Body of pancreas (tissue), 4 donors: Measurements from ENCODE around the gene PCP4. TPM values are rescaled to one million over a fixed set of nuclear protein-coding genes. Genes with fewer than 3 reads are reported as not detected.

Experiments used
- ATAC-seq: fragments of 150-250 bp; one replicate; pipeline ENCODE4 v1.9.1; 2016
- DNase-seq, 4 donors: peaks; one replicate each; pipeline ENCODE4 v3.0.0-alpha.2; 2019
- H3K27ac ChIP-seq, 4 donors: fragments of 200-600 bp; sonication (generic); 1 replicate in 3 of 4; 2 replicates in 1 of 4; pipeline versions ENCODE4 v1.5.1 to v1.6.1; 2016 to 2019; ENCODE audit warnings: mild to moderate bottlenecking in 1 of 4, mixed read lengths in 1 of 4, moderate library complexity in 1 of 4
- H3K27me3 ChIP-seq, 2 donors: fragments of 200-600 bp; sonication (generic); one replicate each; pipeline ENCODE4 v1.6.0; 2016; ENCODE audit warnings: mild to moderate bottlenecking in 1 of 2
- H3K36me3 ChIP-seq, 2 donors: fragments of 200-600 bp; sonication (generic); replicated peaks in 1 of 2; 2 replicates each; pipeline ENCODE4 v1.5.1; 2016; ENCODE audit warnings: low read depth in 2 of 2; ENCODE audit not compliant: insufficient read depth in 1 of 2
- H3K4me1 ChIP-seq: fragments of 200-600 bp; sonication (generic); one replicate; pipeline ENCODE4 v1.6.0; 2016
- H3K4me3 ChIP-seq, 2 donors: fragments of 200-600 bp; sonication (generic); 1 replicate in 1 of 2; 2 replicates in 1 of 2; pipeline ENCODE4 v1.5.1; 2016 to 2019
- H3K9me3 ChIP-seq, 3 donors: fragments of 200-600 bp; sonication (generic); 1 replicate in 2 of 3; 2 replicates in 1 of 3; pipeline ENCODE4 v1.5.1; 2016
- POLR2A ChIP-seq, 3 donors: fragments of 450-650 bp; IDR thresholded peaks; one replicate each; pipeline ENCODE4 v1.6.1; 2016; ENCODE audit warnings: antibody characterized with exemption in 3 of 3, mild to moderate bottlenecking in 2 of 3
- WGBS, 2 donors: methylation state at CpG; one replicate each; pipeline ENCODE4 v1.1.5; 2017; 5-methylcytosine and 5-hydroxymethylcytosine counted together
- intact Hi-C: fragments of 100-400 bp; cut with DNase I; formaldehyde crosslinking; loops from one replicate; pipeline ENCODE4 v1.15.1; 2023
- total RNA-seq, 2 donors: library from RNA; depleted of rRNA; stranded (reverse); fragments of >200 nt; gene quantifications; one replicate each; pipeline ENCODE4 v1.1.0, GENCODE V29; 2016
- TF ChIP-seq, protein P1 (sequence below), 7 experiments: fragments of 450-650 bp in 4 of 7; fragments of 200-600 bp in 3 of 7; sonication (generic) in 3 of 7; IDR thresholded peaks; one replicate each; pipeline ENCODE4 v1.5.1; 2016 to 2019; ENCODE audit warnings: antibody characterized with exemption in 7 of 7

The PCP4 gene
- total RNA-seq, 2 donors from 2014 or later: 1.6 TPM; not detected in 1

DNA sequence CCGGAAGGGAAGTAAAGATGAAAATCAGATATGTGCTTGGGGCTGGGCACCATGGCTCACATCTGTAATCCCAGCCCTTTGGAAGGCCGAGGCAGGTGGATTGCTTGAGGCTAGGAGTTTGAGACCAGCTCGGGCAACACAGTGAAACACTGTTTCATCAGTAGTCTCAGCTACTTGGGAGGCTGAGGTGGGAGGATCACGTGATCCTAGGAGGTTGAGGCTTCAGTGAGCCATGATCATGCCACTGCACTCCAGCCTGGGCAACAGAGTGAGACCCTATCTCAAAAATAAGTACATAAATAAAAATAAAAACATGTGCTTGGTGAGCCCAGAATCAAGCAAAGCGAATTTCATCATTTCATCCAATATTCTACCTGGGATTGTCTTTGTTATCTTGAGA lies 23.3 kb upstream of the PCP4 start:
- H3K4me3 ChIP-seq: no peak overlapping the region
- WGBS, 2 donors: 67 to 77% methylated on average over 5 of the region's 5 CpGs
- H3K27ac ChIP-seq: no peak overlapping the region
- TF ChIP-seq, protein P1, sequence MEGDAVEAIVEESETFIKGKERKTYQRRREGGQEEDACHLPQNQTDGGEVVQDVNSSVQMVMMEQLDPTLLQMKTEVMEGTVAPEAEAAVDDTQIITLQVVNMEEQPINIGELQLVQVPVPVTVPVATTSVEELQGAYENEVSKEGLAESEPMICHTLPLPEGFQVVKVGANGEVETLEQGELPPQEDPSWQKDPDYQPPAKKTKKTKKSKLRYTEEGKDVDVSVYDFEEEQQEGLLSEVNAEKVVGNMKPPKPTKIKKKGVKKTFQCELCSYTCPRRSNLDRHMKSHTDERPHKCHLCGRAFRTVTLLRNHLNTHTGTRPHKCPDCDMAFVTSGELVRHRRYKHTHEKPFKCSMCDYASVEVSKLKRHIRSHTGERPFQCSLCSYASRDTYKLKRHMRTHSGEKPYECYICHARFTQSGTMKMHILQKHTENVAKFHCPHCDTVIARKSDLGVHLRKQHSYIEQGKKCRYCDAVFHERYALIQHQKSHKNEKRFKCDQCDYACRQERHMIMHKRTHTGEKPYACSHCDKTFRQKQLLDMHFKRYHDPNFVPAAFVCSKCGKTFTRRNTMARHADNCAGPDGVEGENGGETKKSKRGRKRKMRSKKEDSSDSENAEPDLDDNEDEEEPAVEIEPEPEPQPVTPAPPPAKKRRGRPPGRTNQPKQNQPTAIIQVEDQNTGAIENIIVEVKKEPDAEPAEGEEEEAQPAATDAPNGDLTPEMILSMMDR (IDR thresholded peaks at IDR 0.05): no peak
- no peak for TF ChIP-seq POLR2A (IDR thresholded peaks at IDR 0.05)
- ATAC-seq (no peak), DNase-seq (no peak)
- no peaks in the 10 kb centered on the region for H3K4me1 ChIP-seq
- no peaks in the 10 kb centered on the region for H3K9me3 ChIP-seq
- no peaks in the 10 kb centered on the region for H3K36me3 ChIP-seq
- intact Hi-C loops: no loop called here
- H3K27me3 ChIP-seq: no peaks in the 10 kb centered on the region

DNA sequence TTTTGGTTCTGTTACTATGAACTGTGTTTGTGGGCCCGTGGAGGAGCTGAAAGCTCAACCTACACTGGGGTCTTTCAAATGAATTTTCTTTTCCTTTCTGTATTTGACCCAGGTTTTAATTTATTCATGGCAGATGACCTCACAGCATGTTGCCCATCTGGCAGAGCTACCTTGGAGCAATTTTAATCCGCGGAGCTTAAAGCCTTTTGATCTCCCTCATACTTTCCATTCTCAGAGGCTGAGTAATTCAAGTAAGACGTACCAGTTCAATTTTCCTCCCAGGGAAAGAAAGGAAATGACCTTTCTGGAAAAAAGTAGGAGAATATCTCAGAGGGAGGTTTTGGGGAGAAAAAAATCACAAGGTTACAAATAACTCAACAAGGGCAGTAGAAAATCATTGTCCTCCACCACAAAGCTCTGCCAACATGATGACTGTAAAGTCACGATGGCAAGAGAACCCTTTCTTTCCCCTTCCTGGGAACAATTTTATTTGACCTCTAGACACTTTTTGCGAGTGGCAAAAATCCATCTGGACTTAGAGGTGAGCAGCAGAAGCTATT lies 21.6 kb upstream of the PCP4 start:
- no peaks in the 10 kb centered on the region for H3K9me3 ChIP-seq
- H3K36me3 ChIP-seq: no peaks in the 10 kb centered on the region
- DNase-seq: no peak
- no peak overlapping the region for H3K27ac ChIP-seq
- WGBS, 2 donors: 62 to 70% methylated on average over 6 of the region's 6 CpGs
- no peak overlapping the region for H3K4me3 ChIP-seq
- no peaks in the 10 kb centered on the region for H3K27me3 ChIP-seq
- no peak for ATAC-seq
- no peaks in the 10 kb centered on the region for H3K4me1 ChIP-seq
- intact Hi-C loops: no loop called here
- TF ChIP-seq, protein P1 (IDR thresholded peaks at IDR 0.05): no peak
- no peak for TF ChIP-seq POLR2A (IDR thresholded peaks at IDR 0.05)

DNA sequence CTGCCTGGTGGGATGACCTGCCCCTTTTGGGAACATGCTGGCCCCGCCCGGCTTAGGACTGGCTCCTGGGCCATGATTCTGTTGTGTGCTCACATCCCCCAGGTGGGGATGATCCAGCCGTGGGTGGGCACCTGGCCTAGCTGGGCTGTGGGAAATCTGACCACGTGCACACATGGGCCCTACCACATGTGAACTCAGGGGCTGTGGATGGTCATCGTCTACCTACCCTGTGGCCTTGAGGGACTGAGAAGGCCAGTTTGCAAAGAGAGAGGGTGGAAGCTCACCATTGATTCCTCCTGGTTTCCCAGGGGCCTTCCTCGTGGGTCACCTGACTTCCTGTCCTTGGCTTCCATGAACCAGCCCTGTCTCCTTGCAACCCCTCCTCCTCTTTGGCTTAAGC lies 19.4 kb upstream of the PCP4 start:
- ATAC-seq: no peak
- H3K4me1 ChIP-seq: peaks cover 15% of the 10 kb centered on the region
- no peak overlapping the region for H3K27ac ChIP-seq
- intact Hi-C loops: no loop called here
- H3K27me3 ChIP-seq: no peaks in the 10 kb centered on the region
- WGBS, 2 donors: 50 to 67% methylated on average over 6 of the region's 6 CpGs
- H3K4me3 ChIP-seq: no peak overlapping the region
- no peaks in the 10 kb centered on the region for H3K9me3 ChIP-seq
- DNase-seq: no peak
- H3K36me3 ChIP-seq: no peaks in the 10 kb centered on the region
- TF ChIP-seq, protein P1 (IDR thresholded peaks at IDR 0.05): no peak
- TF ChIP-seq POLR2A (IDR thresholded peaks at IDR 0.05): no peak

DNA sequence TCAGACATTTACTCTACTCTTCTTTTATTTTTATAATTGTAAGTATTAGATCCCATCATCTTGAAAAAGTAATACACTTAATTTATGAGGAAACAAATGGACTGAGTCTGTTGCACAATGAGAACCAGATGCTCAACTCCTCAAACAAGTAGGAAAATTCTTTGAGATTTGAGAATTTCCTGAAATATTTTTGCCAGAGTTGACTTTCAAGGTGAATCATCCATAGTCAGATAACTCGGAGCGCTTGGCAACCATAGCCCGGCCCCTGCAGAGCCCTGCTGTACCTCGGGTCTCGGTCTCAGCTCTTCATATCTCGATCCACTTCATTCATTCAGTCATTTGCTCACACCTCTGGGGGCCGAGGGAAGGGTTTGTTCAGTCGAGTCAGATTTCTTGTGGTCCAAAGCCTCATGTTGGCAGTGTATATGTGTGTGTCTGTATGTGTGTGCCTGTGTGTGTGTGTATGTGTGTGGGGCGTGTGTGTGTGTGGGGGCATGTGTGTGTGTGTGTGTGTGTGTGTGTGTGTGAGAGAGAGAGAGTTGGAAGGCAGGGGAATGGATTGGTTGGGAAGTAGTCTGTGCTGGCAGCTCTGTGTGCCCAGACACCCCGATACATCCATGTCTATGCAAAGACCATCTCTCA lies 18.1 kb upstream of the PCP4 start:
- H3K9me3 ChIP-seq: no peaks in the 10 kb centered on the region
- H3K4me1 ChIP-seq: peaks cover 15% of the 10 kb centered on the region
- 53 to 56% methylated on average over 10 of the region's 10 CpGs for WGBS, 2 donors
- no peak for ATAC-seq
- H3K27me3 ChIP-seq: no peaks in the 10 kb centered on the region
- no peak overlapping the region for H3K4me3 ChIP-seq
- DNase-seq: no peak
- TF ChIP-seq, protein P1 (IDR thresholded peaks at IDR 0.05): no peak
- no peak for TF ChIP-seq POLR2A (IDR thresholded peaks at IDR 0.05)
- H3K36me3 ChIP-seq: no peaks in the 10 kb centered on the region
- intact Hi-C loops: no loop called here
- no peak overlapping the region for H3K27ac ChIP-seq

DNA sequence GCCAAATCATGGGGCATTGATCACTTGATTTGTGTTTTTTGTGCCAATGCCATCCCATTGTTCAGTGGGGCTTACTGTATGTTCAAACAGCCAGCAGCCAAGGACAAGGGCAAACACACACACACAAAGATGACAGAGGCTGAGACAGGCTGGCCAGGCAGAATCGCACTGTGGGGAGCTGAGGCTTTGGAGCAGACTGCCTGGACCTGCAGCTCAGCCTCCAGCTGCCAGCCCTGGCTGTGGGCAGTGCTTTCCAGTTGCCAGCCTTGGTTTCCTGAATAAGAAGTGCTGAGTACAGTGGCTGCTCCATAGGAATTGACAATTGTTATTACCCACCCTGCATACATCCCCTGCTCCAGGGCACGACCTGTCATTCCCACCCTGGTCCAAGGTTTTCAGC lies 16.9 kb upstream of the PCP4 start:
- Histone ChIP-seq H3K36me3 (no peaks in the 10 kb centered on the region), H3K27ac (no peak overlapping the region), H3K4me1 (peaks cover 15% of the 10 kb centered on the region), H3K4me3 (no peak overlapping the region), H3K9me3 (no peaks in the 10 kb centered on the region), H3K27me3 (no peaks in the 10 kb centered on the region)
- DNase-seq (no peak), ATAC-seq (no peak)
- WGBS, 2 donors: 45 to 55% methylated on average over 2 of the region's 2 CpGs
- intact Hi-C loops: no loop called here
- no peak for TF ChIP-seq POLR2A (IDR thresholded peaks at IDR 0.05)
- TF ChIP-seq, protein P1 (IDR thresholded peaks at IDR 0.05): no peak
